ENCODE results near the gene RNASE9.
"Not testable (repeated sequence)": the region's sequence is repeated elsewhere in the genome, so short reads cannot be mapped to it uniquely, and the experiment has no call there.

The RNASE9 gene

DNA sequence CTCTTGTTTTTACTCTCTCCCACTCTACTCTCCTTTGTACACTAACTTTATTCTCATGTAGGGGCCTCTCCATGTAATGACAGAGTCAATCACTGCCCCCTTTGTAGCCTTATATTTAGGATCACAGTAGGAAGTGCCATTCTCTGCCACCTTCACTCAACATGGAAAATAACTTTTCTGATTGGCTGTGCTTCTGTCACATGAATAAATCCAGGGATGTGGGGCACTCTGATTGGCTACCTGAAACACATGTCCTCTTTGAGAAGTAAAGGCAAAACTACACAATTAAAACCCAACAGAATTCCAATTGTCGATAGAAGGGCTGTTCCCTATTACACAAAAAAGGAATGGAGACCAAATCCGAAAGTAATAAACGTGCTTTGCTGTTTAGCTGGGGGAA lies at the start of gene RNASE9:
Gene RNASE9, minus strand, starts transcription at position 87 of the 400 bp plus-strand sequence.
- H3K4me1 Mint-ChIP-seq (ENCODE audit: low read depth) = no peaks in the 10 kb centered on the region
- no peaks in the 10 kb centered on the region for H3K27me3 Mint-ChIP-seq
- no peak for DNase-seq
- no peaks in the 10 kb centered on the region for H3K36me3 Mint-ChIP-seq (ENCODE audit: low read depth)
- H3K9me3 Mint-ChIP-seq = no peaks in the 10 kb centered on the region
- H3K4me3 Mint-ChIP-seq = no peak within 1 kb of the TSS
- H3K27ac Mint-ChIP-seq = no peak within 1 kb of the TSS

DNA sequence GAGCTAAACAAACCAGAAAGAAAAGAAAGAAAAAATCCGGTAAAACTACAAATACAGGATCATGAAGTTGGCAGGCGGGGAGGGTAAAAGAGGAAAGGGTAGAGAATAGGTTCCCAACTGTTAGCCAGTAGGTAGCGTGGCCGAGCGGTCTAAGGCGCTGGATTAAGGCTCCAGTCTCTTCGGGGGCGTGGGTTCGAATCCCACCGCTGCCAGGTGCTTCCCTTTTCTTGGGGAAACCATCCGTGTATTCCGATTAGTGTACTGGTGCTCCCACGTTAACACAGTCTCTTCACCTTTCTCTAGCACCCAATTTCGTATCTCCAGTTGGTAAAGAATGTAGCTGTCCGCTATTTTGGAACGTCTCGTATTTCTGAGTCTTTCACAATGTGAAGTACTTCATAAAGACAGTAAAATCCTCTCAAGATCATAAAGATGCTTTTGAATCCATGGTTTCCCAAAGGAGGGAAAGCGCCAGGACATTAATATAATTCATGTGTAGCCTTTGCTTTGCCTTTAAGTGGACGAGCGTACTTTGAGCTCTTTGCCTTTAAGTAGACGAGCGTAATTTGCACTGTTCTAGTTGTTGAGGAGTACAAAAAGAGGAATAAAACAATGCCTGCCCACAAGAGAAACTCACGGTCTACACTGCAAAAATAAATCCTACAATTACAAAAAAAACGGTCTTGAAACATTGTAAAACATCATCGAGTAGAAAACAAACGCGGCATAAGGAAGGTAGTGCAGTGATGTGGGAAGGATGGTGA lies 49.3 kb upstream of the RNASE9 start:
- H3K27ac Mint-ChIP-seq = no peak overlapping the region
- peak; percentile 88 for DNase-seq
- H3K27me3 Mint-ChIP-seq = no peaks in the 10 kb centered on the region
- no peaks in the 10 kb centered on the region for H3K36me3 Mint-ChIP-seq (ENCODE audit: low read depth)
- no peaks in the 10 kb centered on the region for H3K9me3 Mint-ChIP-seq
- peaks cover 2% of the 10 kb centered on the region for H3K4me1 Mint-ChIP-seq (ENCODE audit: low read depth)
- H3K4me3 Mint-ChIP-seq = no peak overlapping the region

DNA sequence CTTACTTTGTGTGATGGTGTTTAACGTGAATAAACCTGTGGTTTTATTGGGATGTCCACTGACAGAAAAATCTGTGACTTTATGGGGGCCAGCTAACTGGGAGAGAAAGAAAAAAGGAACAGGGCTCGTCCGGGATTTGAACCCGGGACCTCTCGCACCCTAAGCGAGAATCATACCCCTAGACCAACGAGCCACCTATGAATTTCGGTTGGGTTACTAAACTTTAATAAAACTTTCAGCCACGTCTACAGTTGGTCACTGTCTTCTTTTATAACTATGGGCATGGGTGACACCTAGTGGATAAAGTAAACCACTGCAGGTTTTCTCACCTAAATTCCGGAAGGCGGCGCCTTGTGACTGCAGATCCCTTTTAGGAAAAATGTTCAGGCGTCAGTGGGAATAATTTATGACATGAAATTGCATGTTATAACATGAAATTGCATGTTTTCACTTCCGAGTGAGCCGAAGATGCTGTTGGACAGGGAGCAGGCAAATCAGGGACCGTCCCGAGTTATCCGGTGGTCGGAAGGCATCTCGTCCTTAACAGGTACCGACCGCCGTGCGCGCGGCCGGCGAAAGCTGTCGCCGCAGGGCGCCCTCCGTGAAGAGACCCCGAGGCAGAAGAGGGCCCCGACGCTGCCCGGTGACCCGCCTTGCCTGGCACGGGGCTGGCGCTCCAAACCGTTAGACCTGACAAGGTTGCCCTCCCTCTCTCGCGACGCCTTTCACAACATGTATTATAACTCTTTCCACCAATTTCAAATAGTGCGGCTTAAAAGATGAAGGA lies 48.6 kb upstream of the RNASE9 start:
- no peaks in the 10 kb centered on the region for H3K9me3 Mint-ChIP-seq
- no peak overlapping the region for H3K27ac Mint-ChIP-seq
- peaks cover 2% of the 10 kb centered on the region for H3K4me1 Mint-ChIP-seq (ENCODE audit: low read depth)
- no peaks in the 10 kb centered on the region for H3K36me3 Mint-ChIP-seq (ENCODE audit: low read depth)
- no peak overlapping the region for H3K4me3 Mint-ChIP-seq
- no peaks in the 10 kb centered on the region for H3K27me3 Mint-ChIP-seq
- DNase-seq = peak; percentile 76

DNA sequence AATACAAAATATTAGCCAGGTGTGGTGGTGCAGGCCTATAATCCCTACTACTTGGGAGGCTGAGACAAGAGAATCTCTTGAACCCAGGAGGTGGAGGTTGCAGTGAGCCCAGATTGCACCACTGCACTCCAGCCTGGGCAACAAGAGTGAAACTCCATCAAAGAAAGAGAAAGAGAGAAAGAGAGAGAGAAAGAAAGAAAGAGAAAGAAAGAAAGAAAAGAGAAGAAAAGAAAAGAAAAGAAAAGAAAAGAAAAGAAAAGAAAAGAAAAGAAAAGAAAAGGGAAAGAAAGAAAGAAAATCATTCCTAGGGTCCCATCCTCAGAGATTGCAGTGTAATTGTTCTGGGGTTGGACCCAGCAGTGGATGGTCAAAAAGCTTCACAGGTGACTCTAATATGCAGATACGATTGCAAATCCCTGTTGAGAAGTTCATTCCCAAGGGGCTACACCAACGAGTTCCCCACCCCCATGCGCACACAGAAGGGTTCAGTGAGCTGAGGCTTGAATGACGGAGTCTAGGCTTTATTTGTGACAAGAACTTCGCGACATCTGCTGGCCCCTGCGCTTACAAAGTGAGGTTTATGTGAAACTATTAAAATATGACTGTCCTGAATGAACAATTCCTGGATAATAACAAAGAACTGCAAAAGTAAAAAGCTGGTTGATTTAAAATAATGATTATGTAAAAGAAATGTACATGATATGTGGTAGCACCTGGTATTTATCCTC lies 47.7 kb upstream of the RNASE9 start:
- Mint-ChIP-seq H3K9me3 (no peaks in the 10 kb centered on the region), H3K4me1 (ENCODE audit: low read depth) (peaks cover 2% of the 10 kb centered on the region), H3K36me3 (ENCODE audit: low read depth) (no peaks in the 10 kb centered on the region), H3K4me3 (no peak overlapping the region), H3K27me3 (no peaks in the 10 kb centered on the region), H3K27ac (no peak overlapping the region)
- DNase-seq = no peak

DNA sequence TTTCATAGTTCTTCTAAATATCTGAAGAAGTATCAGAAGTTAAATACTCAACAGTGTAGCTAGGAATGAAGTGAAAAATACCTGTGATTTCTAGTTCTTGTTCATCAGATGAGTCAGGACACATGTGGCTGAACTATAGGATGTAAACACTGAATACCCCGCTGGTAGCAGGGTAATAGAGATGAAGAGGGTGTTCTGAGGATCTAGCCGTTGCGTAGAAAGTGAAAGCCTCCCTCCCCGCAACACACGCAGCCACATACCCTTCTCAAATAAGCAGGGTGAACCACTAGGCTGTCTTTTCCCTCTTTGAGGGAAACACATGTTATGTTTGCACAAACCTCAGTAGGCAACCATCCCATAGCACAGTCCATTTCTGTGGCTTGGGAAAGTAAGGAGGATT lies 46.8 kb upstream of the RNASE9 start:
- Mint-ChIP-seq H3K4me3 (no peak overlapping the region), H3K36me3 (ENCODE audit: low read depth) (no peaks in the 10 kb centered on the region), H3K9me3 (no peaks in the 10 kb centered on the region)

DNA sequence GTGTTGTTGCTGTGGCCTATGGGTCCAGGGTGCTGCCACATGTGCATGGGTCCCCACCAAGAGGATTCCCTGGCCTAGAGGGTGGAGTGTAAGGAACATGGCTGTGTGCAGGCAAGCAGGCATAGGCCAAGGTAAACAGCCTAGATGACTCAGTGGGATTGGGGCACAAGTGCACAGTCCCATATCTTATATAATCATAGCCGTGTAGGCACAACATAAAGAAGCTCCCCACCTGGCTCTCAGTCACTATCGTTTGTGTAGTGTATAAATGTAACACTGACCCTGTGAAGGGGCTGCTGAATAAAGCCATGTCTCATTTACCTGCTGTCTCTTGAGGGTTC lies 46.0 kb upstream of the RNASE9 start:
- no peak overlapping the region for H3K4me3 Mint-ChIP-seq

More for the DNA sequence above, 46.8 kb upstream of the RNASE9 start:
- Mint-ChIP-seq H3K27ac (no peak overlapping the region), H3K4me1 (ENCODE audit: low read depth) (peaks cover 2% of the 10 kb centered on the region), H3K27me3 (no peaks in the 10 kb centered on the region)
- DNase-seq = no peak

DNA sequence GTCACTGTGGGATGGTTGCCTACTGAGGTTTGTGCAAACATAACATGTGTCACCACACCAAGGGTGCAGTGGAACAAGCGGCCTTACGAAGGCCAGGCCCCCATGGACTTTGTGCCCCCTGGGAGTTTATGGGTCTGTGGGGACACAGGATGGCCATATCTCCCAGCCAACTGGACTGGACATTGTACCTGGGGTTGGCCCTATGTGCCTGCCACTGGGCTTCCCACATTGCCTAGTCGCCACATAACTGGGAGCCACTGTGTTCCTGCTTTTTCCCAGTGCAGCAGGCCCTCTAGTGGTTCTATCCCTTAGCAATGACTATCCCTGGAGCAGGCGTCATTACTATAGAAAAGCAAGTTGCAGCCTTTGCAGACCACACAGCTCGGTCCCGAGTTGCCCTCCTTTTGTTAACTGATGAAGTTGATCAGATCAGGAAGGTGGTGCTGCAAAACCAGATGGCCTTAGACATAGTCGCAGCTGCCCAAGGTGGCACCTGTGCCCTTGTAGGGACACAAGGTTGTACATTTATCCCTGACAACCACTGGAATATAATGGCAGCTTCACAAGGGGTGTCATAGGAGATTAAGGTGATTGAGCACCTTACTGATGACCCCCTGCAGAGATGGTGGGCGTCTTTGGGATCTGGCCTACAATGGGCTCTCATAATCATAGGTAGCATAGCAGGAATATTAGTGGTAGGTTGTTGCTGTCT lies 45.5 kb upstream of the RNASE9 start:
- no peaks in the 10 kb centered on the region for H3K36me3 Mint-ChIP-seq (ENCODE audit: low read depth)
- H3K9me3 Mint-ChIP-seq = no peaks in the 10 kb centered on the region
- no peak overlapping the region for H3K4me3 Mint-ChIP-seq
- no peak overlapping the region for H3K27ac Mint-ChIP-seq
- H3K27me3 Mint-ChIP-seq = no peaks in the 10 kb centered on the region
- DNase-seq = no peak
- peaks cover 2% of the 10 kb centered on the region for H3K4me1 Mint-ChIP-seq (ENCODE audit: low read depth)

More for the DNA sequence above, 46.0 kb upstream of the RNASE9 start:
- peaks cover 2% of the 10 kb centered on the region for H3K4me1 Mint-ChIP-seq (ENCODE audit: low read depth)
- no peaks in the 10 kb centered on the region for H3K27me3 Mint-ChIP-seq
- H3K27ac Mint-ChIP-seq = no peak overlapping the region
- DNase-seq = no peak
- H3K9me3 Mint-ChIP-seq = no peaks in the 10 kb centered on the region
- H3K36me3 Mint-ChIP-seq (ENCODE audit: low read depth) = no peaks in the 10 kb centered on the region

DNA sequence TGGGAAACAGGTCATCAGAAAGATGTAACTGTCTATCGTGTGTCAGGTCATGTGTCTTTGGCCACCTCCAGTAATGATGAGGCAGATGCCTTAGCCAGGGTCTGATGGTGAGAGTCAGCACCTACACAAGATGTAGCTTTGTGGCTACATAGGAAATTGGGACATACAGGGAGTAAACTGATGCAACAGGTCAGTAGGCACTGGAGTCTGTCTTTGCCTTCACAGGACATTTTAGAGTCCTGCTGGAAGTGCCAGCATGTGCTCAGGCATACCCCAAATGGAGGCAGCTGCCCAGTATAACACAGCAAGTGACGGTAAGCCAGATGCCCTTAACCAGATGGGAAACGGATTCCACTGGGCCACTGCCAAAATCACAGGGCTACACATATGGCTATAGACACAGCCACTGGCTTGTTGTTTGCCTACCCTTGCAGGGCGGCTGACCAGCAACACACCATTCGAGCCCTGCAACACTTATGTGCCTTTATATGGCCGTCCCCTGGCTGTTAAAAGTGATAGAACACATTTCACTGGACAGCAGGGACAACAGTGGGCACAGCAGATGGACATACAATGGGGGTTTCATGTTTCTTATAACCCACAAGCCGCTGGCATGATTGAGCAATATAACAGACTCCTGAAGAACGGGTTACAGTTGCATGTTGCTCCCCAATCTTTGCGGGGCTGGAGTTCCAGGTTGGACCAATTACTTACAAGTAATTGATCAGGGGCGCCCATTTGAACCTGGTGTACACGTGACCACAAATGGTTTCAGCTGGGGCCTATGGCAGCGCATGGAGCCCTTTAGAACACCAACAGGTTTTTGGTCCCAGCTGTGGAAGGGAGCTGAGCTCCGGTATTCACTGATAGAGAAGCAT lies 43.2 kb upstream of the RNASE9 start:
- DNase-seq = no peak
- Mint-ChIP-seq H3K9me3 (no peaks in the 10 kb centered on the region), H3K4me3 (no peak overlapping the region), H3K4me1 (ENCODE audit: low read depth) (peaks cover 2% of the 10 kb centered on the region), H3K36me3 (ENCODE audit: low read depth) (no peaks in the 10 kb centered on the region), H3K27me3 (no peaks in the 10 kb centered on the region), H3K27ac (no peak overlapping the region)

DNA sequence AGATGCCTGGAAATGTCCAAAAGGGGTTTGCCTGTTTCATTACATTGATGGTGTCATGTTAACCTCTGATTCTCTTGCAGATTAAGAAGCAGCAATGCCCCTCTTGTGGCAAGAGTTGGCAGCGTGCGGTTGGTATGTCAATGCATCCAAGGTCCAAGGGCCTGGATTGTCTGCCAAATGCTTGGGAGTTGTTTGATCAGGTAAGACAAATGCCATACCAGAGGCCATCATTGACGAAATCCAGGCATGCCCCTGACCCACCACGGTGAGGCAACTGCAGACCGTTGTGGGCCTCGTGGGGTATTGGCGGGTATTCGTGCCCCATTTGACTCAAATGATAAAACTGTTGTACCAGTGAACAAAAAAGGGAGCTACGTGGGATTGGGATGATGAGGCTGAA lies 41.7 kb upstream of the RNASE9 start:
- Mint-ChIP-seq H3K27me3 (no peaks in the 10 kb centered on the region), H3K27ac (no peak overlapping the region), H3K9me3 (no peaks in the 10 kb centered on the region), H3K4me1 (ENCODE audit: low read depth) (no peaks in the 10 kb centered on the region), H3K4me3 (no peak overlapping the region), H3K36me3 (ENCODE audit: low read depth) (no peaks in the 10 kb centered on the region)
- DNase-seq = no peak

DNA sequence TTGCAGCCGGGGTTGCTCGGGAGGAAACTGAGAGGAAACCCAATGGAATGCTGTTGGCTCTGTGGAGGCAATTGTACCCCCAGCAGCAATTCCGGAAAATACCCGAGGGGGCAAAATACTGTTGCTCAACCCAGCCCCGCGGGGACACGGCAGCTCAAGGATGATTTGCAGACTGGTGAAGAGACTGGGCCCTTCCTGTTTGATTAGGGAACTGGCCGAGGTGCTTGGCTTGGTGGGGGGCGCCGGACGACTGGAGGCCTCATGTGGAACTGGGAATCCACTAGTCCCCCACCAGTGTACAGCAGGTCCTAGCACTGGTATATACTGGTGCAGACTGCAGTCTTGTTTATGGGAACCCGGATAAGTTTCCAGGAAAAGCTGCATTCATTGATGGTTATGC lies 40.7 kb upstream of the RNASE9 start:
- H3K9me3 Mint-ChIP-seq = no peaks in the 10 kb centered on the region
- no peaks in the 10 kb centered on the region for H3K27me3 Mint-ChIP-seq
- no peak for DNase-seq
- H3K36me3 Mint-ChIP-seq (ENCODE audit: low read depth) = no peaks in the 10 kb centered on the region
- no peak overlapping the region for H3K4me3 Mint-ChIP-seq
- no peak overlapping the region for H3K27ac Mint-ChIP-seq
- no peaks in the 10 kb centered on the region for H3K4me1 Mint-ChIP-seq (ENCODE audit: low read depth)

DNA sequence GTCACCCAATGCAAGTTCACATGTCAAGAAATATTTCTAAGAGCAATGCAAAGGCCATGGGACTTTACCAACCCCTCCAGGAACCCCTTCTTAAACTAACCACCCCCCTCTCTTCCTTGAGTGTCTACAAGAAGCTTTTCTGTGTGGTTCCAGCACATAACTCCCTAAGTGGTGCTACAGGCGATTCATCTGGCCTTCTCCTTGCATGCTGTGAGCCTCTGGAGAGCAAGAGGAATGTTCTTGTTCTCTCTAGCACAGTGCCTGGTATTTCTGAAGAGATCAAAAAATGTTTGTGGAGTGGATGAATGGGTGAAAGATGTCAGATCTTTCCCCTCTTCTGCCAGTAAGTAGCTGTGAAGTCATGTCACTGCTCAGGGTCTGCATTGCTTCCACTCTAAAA lies 36.3 kb upstream of the RNASE9 start:
- no peak overlapping the region for H3K4me3 Mint-ChIP-seq
- no peak overlapping the region for H3K27ac Mint-ChIP-seq
- H3K36me3 Mint-ChIP-seq (ENCODE audit: low read depth) = no peaks in the 10 kb centered on the region
- DNase-seq = no peak
- peaks cover 3% of the 10 kb centered on the region for H3K4me1 Mint-ChIP-seq (ENCODE audit: low read depth)
- H3K27me3 Mint-ChIP-seq = peaks cover 2% of the 10 kb centered on the region
- H3K9me3 Mint-ChIP-seq = no peaks in the 10 kb centered on the region

DNA sequence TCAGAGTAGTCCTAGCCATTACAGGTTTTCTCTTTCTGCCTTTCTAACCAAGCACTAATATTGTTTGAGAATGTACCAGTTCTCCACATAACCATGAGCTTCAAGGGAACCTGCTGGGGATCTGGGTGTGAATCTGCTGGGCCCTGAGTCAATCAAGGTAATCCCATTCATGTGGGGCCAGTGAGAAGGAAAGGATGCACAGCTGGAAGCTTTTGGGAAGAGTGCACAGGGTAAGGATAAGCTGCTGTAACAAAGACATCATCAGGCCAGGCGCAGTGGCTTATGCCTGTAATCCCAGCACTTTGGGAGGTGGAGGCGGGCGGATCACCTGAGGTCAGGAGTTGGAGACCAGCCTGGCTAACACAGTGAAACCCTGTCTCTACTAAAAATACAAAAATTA lies 34.9 kb upstream of the RNASE9 start:
- not testable (repeated sequence) for H3K4me3 Mint-ChIP-seq; H3K9me3 Mint-ChIP-seq; H3K36me3 Mint-ChIP-seq (ENCODE audit: low read depth); DNase-seq; H3K27ac Mint-ChIP-seq; H3K27me3 Mint-ChIP-seq; H3K4me1 Mint-ChIP-seq (ENCODE audit: low read depth)

DNA sequence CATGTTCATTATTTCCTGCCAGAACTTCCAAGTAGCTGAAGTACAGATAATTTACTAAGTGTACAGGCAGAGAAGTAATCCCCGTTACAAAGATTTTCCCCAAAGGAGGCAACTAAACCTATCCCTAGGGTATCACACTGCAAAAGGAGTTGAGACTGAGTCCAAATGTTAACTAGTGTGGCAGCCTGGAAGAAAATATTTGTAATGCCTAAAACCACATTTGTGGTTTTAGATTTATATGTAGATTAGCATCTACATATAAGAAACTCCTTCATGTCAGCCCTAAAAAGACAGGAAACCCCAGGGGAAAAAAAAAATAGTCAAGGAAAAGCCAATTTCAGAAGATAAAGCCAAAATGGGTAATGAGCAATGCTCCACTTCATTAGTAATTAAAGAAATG lies 31.7 kb upstream of the RNASE9 start:
- peaks cover 4% of the 10 kb centered on the region for H3K27me3 Mint-ChIP-seq

DNA sequence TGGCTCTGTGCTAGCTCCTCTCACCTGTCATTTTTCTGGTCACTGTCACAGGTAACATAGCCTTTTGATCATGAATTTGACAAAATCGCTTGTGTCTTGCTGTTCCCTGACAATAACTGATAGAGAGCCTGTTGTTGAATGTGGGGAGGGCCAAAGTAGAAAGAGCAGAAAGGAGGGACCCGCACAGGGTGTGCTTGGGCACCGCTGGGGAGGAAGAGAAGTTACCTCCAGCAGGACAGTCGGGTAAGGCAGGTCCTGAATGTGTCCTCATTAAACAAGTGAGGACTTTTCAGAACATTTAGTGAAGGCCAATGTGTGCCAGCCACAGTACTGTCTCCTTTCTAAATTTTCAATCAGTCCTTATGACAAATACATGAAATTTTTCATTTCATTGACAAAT lies 30.4 kb upstream of the RNASE9 start, which contains the start of gene RNASE12:
Gene RNASE12, minus strand, starts transcription at position 142 of the 400 bp plus-strand sequence. CDS start 653 bp downstream, outside the sequence.
- Mint-ChIP-seq H3K27ac (no peak within 1 kb of the TSS), H3K9me3 (no peaks in the 10 kb centered on the region), H3K36me3 (ENCODE audit: low read depth) (no peaks in the 10 kb centered on the region), H3K4me1 (ENCODE audit: low read depth) (peaks cover 7% of the 10 kb centered on the region), H3K27me3 (peaks cover 4% of the 10 kb centered on the region), H3K4me3 (no peak within 1 kb of the TSS)
- DNase-seq = no peak

More for the DNA sequence above, 31.7 kb upstream of the RNASE9 start:
- peaks cover 5% of the 10 kb centered on the region for H3K4me1 Mint-ChIP-seq (ENCODE audit: low read depth)
- H3K36me3 Mint-ChIP-seq (ENCODE audit: low read depth) = no peaks in the 10 kb centered on the region
- no peaks in the 10 kb centered on the region for H3K9me3 Mint-ChIP-seq
- DNase-seq = no peak
- H3K27ac Mint-ChIP-seq = no peak overlapping the region
- H3K4me3 Mint-ChIP-seq = no peak overlapping the region

All from activated T-cell treated with anti-CD3 and anti-CD28 coated beads, Interleukin-2, amount 50 U/mL, for 24 hours (primary cell).